WTC11 (cell line): ENCODE measurements around the gene ZNF8. TPM values are rescaled to one million over a fixed set of nuclear protein-coding genes. Genes with fewer than 3 reads are reported as not detected.

Experiments
- ATAC-seq: fragments of 200-7000 bp; cut with Tn5 transposase; 2 replicates; pipeline ENCODE4 v1.10.0; 2021; ENCODE audit warnings: mild to moderate bottlenecking, moderate library complexity
- CTCF ChIA-PET: fragments of 300-600 bp; sonication (Branson Sonifier 250); formaldehyde crosslinking; loops from one replicate; lab custom pipeline; 2021; ENCODE audit warnings: antibody characterized with exemption; lab: Charles Lee
- POLR2A ChIA-PET: fragments of 350-600 bp; sonication (Branson Sonifier 250); formaldehyde crosslinking; loops from one replicate; lab custom pipeline; 2021; ENCODE audit warnings: antibody characterized with exemption; lab: Charles Lee
- DNase-seq: peaks from one replicate; pipeline ENCODE4 v3.0.0; 2021; ENCODE audit warnings: low spot score
- H3K27ac Mint-ChIP-seq: 2 replicates; pipeline ENCODE4 v1.8.0; 2021; ENCODE audit warnings: mixed read lengths
- H3K27me3 Mint-ChIP-seq: 2 replicates; pipeline ENCODE4 v1.8.0; 2021; ENCODE audit warnings: low read depth, mild to moderate bottlenecking, moderate library complexity, mixed read lengths
- H3K36me3 Mint-ChIP-seq: 2 replicates; pipeline ENCODE4 v1.8.0; 2021; ENCODE audit warnings: mixed read lengths
- H3K4me1 Mint-ChIP-seq: 2 replicates; pipeline ENCODE4 v1.8.0; 2022; ENCODE audit warnings: mixed read lengths
- H3K4me3 Mint-ChIP-seq: 2 replicates; pipeline ENCODE4 v1.8.0; 2021; ENCODE audit warnings: mild to moderate bottlenecking, moderate library complexity, mixed read lengths
- H3K9me3 Mint-ChIP-seq: 2 replicates; pipeline ENCODE4 v1.8.0; 2021; ENCODE audit warnings: mixed read lengths
- ATF1 ChIP-seq: sonication (generic); formaldehyde crosslinking; IDR thresholded peaks from 2 replicates; pipeline ENCODE4 v1.8.1; 2023; ENCODE audit warnings: mild to moderate bottlenecking, moderate library complexity, missing genetic modification reagents
- ESRRA ChIP-seq: sonication (generic); formaldehyde crosslinking; IDR thresholded peaks from 2 replicates; pipeline ENCODE4 v1.8.1; 2022; ENCODE audit warnings: mild to moderate bottlenecking, missing genetic modification reagents, borderline replicate concordance
- ETV6 ChIP-seq: sonication (generic); formaldehyde crosslinking; IDR thresholded peaks from 2 replicates; pipeline ENCODE4 v1.8.1; 2022; ENCODE audit warnings: mild to moderate bottlenecking, missing genetic modification reagents
- GABPB1 ChIP-seq: sonication (generic); formaldehyde crosslinking; IDR thresholded peaks from 2 replicates; pipeline ENCODE4 v1.8.1; 2023; ENCODE audit warnings: mild to moderate bottlenecking, missing genetic modification reagents
- KAT7 ChIP-seq: sonication (generic); formaldehyde crosslinking; IDR thresholded peaks from 2 replicates; pipeline ENCODE4 v1.8.1; 2023; ENCODE audit warnings: missing genetic modification reagents, mild to moderate bottlenecking, borderline replicate concordance
- PRRX2 ChIP-seq: fragments of 250-450 bp; sonication (Bioruptor Pico); IDR thresholded peaks from 2 replicates; pipeline ENCODE4 v1.8.0; 2021; ENCODE audit warnings: mild to moderate bottlenecking
- RELA ChIP-seq: sonication (generic); formaldehyde crosslinking; IDR thresholded peaks from 2 replicates; pipeline ENCODE4 v1.8.1; 2022; ENCODE audit warnings: missing genetic modification reagents, mild to moderate bottlenecking, borderline replicate concordance
- SMAD3 ChIP-seq: sonication (generic); formaldehyde crosslinking; IDR thresholded peaks from 2 replicates; pipeline ENCODE4 v1.8.0; 2022; ENCODE audit warnings: missing genetic modification reagents, mild to moderate bottlenecking, borderline replicate concordance
- TCF7 ChIP-seq: sonication (generic); formaldehyde crosslinking; IDR thresholded peaks from 2 replicates; pipeline ENCODE4 v1.8.0; 2022; ENCODE audit warnings: mild to moderate bottlenecking, low read depth, missing genetic modification reagents, moderate library complexity
- ZNF232 ChIP-seq: sonication (generic); formaldehyde crosslinking; IDR thresholded peaks from 2 replicates; pipeline ENCODE4 v1.8.0; 2022; ENCODE audit warnings: mild to moderate bottlenecking, missing genetic modification reagents
- total RNA-seq: library from RNA; stranded (reverse); gene quantifications from 3 replicates; pipeline ENCODE4 v1.2.3, GENCODE V29; 2021
- TF ChIP-seq, protein P1 (sequence below): sonication (generic); formaldehyde crosslinking; IDR thresholded peaks from 2 replicates; pipeline ENCODE4 v1.8.1; 2023; ENCODE audit warnings: mild to moderate bottlenecking, missing genetic modification reagents
- TF ChIP-seq, protein P2 (sequence below): sonication (generic); formaldehyde crosslinking; IDR thresholded peaks from 2 replicates; pipeline ENCODE4 v1.8.1; 2022; ENCODE audit warnings: mild to moderate bottlenecking, moderate library complexity, missing genetic modification reagents
- TF ChIP-seq, protein P3 (sequence below): sonication (generic); formaldehyde crosslinking; IDR thresholded peaks from 2 replicates; pipeline ENCODE4 v1.8.0; 2023; ENCODE audit warnings: missing genetic modification reagents, mild to moderate bottlenecking, borderline replicate concordance
- TF ChIP-seq, protein P4 (sequence below): sonication (generic); formaldehyde crosslinking; IDR thresholded peaks from 2 replicates; pipeline ENCODE4 v1.8.1; 2022; ENCODE audit warnings: low read depth, mild to moderate bottlenecking, moderate library complexity, missing genetic modification reagents, borderline replicate concordance
- TF ChIP-seq, protein P5 (sequence below): sonication (generic); formaldehyde crosslinking; IDR thresholded peaks from 2 replicates; pipeline ENCODE4 v1.8.0; 2022; ENCODE audit warnings: mild to moderate bottlenecking, missing genetic modification reagents
- TF ChIP-seq, protein P6 (sequence below): fragments of 250-450 bp; sonication (Bioruptor Pico); IDR thresholded peaks from 2 replicates; pipeline ENCODE4 v2.1.2; 2022; ENCODE audit warnings: mild to moderate bottlenecking, moderate library complexity
- TF ChIP-seq, protein P7 (sequence below): sonication (generic); formaldehyde crosslinking; IDR thresholded peaks from 2 replicates; pipeline ENCODE4 v1.8.0; 2022; ENCODE audit warnings: mild to moderate bottlenecking, missing genetic modification reagents

ZNF8 gene
- total RNA-seq, 1 experiment from 2014 or later: 18.8 TPM

DNA sequence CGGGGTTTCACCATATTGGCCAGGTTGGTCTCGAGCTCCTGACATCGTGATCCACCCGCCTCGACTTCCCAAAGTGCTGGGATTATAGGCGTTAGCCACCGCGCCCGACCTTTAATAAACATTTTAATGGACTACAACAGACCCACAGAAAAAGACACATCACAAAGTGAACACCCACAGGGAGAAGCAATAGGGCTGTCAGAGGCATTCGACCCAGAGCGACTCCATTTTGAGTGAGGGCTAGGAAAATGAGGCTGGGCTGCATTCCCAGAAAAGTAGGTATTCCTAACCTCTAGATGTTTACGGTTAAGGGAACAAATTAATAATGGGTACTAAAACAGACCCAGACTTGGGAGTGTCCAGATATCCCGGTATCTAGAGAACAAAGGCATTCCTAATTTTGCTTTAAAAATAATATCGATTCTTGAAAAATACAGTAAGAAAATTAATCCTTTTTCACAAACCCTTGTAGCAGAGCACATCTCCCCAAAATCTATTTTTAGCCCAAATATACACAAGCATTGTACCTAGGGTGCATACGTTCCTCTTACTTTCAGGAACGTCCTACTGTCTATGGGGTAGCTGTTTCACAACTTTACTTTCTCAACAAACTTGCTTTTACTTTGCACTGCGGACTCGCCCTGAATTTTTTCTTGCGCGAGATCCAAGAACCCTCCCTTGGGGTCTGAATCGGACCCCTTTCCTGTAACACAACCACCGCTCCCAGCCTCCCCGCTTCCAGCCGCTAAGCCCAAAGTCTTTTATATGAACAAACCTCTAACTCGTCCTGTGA, 811 bp upstream of the ZNF8 start:
- TF ChIP-seq RELA (CRISPR knock-in tag): no peak
- TF ChIP-seq, protein P1, sequence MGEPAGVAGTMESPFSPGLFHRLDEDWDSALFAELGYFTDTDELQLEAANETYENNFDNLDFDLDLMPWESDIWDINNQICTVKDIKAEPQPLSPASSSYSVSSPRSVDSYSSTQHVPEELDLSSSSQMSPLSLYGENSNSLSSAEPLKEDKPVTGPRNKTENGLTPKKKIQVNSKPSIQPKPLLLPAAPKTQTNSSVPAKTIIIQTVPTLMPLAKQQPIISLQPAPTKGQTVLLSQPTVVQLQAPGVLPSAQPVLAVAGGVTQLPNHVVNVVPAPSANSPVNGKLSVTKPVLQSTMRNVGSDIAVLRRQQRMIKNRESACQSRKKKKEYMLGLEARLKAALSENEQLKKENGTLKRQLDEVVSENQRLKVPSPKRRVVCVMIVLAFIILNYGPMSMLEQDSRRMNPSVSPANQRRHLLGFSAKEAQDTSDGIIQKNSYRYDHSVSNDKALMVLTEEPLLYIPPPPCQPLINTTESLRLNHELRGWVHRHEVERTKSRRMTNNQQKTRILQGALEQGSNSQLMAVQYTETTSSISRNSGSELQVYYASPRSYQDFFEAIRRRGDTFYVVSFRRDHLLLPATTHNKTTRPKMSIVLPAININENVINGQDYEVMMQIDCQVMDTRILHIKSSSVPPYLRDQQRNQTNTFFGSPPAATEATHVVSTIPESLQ (CRISPR knock-in tag): no peak
- TF ChIP-seq, protein P2, sequence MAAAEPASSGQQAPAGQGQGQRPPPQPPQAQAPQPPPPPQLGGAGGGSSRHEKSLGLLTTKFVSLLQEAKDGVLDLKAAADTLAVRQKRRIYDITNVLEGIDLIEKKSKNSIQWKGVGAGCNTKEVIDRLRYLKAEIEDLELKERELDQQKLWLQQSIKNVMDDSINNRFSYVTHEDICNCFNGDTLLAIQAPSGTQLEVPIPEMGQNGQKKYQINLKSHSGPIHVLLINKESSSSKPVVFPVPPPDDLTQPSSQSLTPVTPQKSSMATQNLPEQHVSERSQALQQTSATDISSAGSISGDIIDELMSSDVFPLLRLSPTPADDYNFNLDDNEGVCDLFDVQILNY (CRISPR knock-in tag): no peak
- Mint-ChIP-seq H3K27me3 (no peaks in the 10 kb centered on the region), H3K36me3 (peaks cover 20% of the 10 kb centered on the region), H3K4me3 (peak overlapping the region; percentile 95), H3K9me3 (no peaks in the 10 kb centered on the region), H3K4me1 (peaks cover 22% of the 10 kb centered on the region), H3K27ac (peak overlapping the region; percentile 85)
- ATAC-seq (no peak), DNase-seq (no peak)
- CTCF ChIA-PET: interaction anchor here (1.0 to 2.7 kb wide), 3 partner anchors 50 to 70 kb away, joined by 3 to 10 read pairs (median 4); partner anchors contain the start of gene ZNF544
- POLR2A ChIA-PET: interaction anchor here (0.8 to 1.0 kb wide), 3 partner anchors 14 to 49 kb away, joined by 3 to 5 read pairs (median 4); partner anchors contain the start of genes ERVK3-1 and ZNF544

DNA sequence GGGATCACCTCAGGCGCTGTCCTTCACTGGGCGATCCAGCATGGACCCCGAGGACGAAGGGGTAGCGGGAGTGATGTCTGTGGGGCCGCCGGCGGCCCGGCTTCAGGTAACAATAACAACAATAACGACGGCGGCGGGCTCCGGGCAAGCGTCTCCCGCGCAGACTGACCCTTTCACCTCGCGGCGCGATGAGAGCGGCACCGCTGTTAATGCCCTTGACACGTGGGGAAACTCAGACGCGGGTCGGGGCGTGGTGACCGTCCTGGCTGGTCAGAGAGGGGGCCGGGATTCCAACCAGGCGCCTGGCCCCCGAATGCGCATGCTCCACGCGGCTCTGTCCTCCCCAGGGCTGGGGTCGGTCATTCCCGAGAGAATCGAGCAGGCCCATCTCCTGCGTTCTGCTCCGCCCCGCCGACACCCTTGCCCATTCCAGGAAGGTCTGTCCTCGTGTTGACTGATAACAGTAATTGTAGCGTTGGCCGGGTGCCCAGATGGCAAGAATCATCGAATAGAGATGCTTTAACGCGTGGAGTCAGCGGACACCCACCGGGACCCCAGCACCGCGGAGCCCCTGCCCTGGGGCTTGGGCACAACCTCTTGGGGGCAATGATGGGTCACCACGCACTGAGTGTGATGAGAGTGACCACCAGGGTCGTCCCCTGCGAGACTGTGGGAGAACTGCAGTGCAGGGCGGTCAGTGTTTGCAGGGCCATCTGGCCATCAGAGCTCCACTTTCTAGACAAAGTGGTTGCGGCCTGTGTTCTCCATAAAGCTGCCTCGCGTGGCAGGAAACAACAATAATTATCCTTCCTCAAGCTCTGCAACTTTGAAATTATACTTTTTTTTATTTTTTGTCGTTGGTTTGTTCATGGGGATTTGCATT, 528 bp downstream of the ZNF8 start:
- peak overlapping the region; percentile 95 for H3K4me3 Mint-ChIP-seq
- peaks cover 22% of the 10 kb centered on the region for H3K4me1 Mint-ChIP-seq
- peak; percentile 69 for DNase-seq
- H3K36me3 Mint-ChIP-seq: peaks cover 18% of the 10 kb centered on the region
- peak overlapping the region; percentile 85 for H3K27ac Mint-ChIP-seq
- peak; percentile 29 for ATAC-seq
- CTCF ChIA-PET: interaction anchor here (1.0 to 2.7 kb wide), 3 partner anchors 51 to 68 kb away, joined by 3 to 10 read pairs (median 4); partner anchors contain the start of gene ZNF544
- no peaks in the 10 kb centered on the region for H3K27me3 Mint-ChIP-seq
- POLR2A ChIA-PET: interaction anchor here (0.5 to 1.0 kb wide), 5 partner anchors 14 to 363 kb away, joined by 3 to 5 read pairs (median 4); partner anchors contain the start of genes ERVK3-1, ZNF417 and ZSCAN22
- H3K9me3 Mint-ChIP-seq: no peaks in the 10 kb centered on the region
- TF ChIP-seq, protein P3, sequence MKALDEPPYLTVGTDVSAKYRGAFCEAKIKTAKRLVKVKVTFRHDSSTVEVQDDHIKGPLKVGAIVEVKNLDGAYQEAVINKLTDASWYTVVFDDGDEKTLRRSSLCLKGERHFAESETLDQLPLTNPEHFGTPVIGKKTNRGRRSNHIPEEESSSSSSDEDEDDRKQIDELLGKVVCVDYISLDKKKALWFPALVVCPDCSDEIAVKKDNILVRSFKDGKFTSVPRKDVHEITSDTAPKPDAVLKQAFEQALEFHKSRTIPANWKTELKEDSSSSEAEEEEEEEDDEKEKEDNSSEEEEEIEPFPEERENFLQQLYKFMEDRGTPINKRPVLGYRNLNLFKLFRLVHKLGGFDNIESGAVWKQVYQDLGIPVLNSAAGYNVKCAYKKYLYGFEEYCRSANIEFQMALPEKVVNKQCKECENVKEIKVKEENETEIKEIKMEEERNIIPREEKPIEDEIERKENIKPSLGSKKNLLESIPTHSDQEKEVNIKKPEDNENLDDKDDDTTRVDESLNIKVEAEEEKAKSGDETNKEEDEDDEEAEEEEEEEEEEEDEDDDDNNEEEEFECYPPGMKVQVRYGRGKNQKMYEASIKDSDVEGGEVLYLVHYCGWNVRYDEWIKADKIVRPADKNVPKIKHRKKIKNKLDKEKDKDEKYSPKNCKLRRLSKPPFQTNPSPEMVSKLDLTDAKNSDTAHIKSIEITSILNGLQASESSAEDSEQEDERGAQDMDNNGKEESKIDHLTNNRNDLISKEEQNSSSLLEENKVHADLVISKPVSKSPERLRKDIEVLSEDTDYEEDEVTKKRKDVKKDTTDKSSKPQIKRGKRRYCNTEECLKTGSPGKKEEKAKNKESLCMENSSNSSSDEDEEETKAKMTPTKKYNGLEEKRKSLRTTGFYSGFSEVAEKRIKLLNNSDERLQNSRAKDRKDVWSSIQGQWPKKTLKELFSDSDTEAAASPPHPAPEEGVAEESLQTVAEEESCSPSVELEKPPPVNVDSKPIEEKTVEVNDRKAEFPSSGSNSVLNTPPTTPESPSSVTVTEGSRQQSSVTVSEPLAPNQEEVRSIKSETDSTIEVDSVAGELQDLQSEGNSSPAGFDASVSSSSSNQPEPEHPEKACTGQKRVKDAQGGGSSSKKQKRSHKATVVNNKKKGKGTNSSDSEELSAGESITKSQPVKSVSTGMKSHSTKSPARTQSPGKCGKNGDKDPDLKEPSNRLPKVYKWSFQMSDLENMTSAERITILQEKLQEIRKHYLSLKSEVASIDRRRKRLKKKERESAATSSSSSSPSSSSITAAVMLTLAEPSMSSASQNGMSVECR (CRISPR knock-in tag): 0 out of 2 replicates have a peak, but pooled peaks have one; percentile 17
- no peak for TF ChIP-seq PRRX2 (CRISPR knock-in tag)
- TF ChIP-seq, protein P4, sequence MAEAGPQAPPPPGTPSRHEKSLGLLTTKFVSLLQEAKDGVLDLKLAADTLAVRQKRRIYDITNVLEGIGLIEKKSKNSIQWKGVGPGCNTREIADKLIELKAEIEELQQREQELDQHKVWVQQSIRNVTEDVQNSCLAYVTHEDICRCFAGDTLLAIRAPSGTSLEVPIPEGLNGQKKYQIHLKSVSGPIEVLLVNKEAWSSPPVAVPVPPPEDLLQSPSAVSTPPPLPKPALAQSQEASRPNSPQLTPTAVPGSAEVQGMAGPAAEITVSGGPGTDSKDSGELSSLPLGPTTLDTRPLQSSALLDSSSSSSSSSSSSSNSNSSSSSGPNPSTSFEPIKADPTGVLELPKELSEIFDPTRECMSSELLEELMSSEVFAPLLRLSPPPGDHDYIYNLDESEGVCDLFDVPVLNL: no peak
- 0 out of 2 replicates have a peak, but pooled peaks have one; percentile 58 for TF ChIP-seq ZNF232 (CRISPR knock-in tag)
- TF ChIP-seq ATF1: 0 out of 2 replicates have a peak, but pooled peaks have one; percentile 61
- TF ChIP-seq, protein P5, sequence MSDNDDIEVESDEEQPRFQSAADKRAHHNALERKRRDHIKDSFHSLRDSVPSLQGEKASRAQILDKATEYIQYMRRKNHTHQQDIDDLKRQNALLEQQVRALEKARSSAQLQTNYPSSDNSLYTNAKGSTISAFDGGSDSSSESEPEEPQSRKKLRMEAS (CRISPR knock-in tag): peak; percentile 87
- TF ChIP-seq, protein P6, sequence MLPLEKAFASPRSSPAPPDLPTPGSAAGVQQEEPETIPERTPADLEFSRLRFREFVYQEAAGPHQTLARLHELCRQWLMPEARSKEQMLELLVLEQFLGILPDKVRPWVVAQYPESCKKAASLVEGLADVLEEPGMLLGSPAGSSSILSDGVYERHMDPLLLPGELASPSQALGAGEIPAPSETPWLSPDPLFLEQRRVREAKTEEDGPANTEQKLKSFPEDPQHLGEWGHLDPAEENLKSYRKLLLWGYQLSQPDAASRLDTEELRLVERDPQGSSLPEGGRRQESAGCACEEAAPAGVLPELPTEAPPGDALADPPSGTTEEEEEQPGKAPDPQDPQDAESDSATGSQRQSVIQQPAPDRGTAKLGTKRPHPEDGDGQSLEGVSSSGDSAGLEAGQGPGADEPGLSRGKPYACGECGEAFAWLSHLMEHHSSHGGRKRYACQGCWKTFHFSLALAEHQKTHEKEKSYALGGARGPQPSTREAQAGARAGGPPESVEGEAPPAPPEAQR (CRISPR knock-in tag): no peak
- TF ChIP-seq TCF7: no peak
- peak; percentile 79; the same call in 1 of the 2 replicates for TF ChIP-seq KAT7
- TF ChIP-seq, protein P7, sequence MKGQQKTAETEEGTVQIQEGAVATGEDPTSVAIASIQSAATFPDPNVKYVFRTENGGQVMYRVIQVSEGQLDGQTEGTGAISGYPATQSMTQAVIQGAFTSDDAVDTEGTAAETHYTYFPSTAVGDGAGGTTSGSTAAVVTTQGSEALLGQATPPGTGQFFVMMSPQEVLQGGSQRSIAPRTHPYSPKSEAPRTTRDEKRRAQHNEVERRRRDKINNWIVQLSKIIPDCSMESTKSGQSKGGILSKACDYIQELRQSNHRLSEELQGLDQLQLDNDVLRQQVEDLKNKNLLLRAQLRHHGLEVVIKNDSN: peak; percentile 17; the same call in 1 of the 2 replicates
- 0 out of 2 replicates have a peak, but pooled peaks have one; percentile 6 for TF ChIP-seq ESRRA
- TF ChIP-seq GABPB1 (CRISPR knock-in tag): peak; percentile 26; the same call in 1 of the 2 replicates
- 0 out of 2 replicates have a peak, but pooled peaks have one; percentile 49 for TF ChIP-seq ETV6
- TF ChIP-seq SMAD3 (CRISPR knock-in tag): 0 out of 2 replicates have a peak, but pooled peaks have one; percentile 51
- TF ChIP-seq, protein P2 (CRISPR knock-in tag): peak; percentile 41; the same call in 1 of the 2 replicates
